HG02943 (cell line): ENCODE data around the gene C12orf75.
"Not testable (repeated sequence)": the region's sequence is repeated elsewhere in the genome, so short reads cannot be mapped to it uniquely, and the experiment has no call there.

Experiments
- ATAC-seq: cut with Tn5 transposase; IDR thresholded peaks from one replicate; pipeline ENCODE4 v1.9.1; 2021; ENCODE audit warnings: mild to moderate bottlenecking, low read depth, moderate library complexity; ENCODE audit not compliant: unreplicated experiment

Gene C12orf75

DNA sequence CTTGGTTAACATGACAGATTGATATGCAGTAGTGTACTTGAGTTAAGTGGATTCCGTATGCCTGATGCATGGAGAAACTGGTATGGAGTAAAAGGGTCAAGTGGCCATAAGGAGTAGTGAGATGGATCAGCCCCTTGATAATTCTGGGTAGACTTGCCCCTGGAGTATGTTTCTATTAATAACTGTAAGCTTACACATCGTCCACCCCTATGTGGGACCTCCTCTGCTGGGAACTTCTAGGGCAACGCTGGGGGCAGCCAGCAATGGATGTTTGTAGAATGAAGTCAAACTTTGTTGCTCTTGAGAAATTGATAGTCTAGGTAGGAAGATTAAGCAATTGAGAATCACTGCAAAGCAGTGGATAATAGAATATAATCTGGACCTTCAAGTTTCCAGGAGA is 3.5 kb downstream of the C12orf75 start:
- ATAC-seq = no peak

DNA sequence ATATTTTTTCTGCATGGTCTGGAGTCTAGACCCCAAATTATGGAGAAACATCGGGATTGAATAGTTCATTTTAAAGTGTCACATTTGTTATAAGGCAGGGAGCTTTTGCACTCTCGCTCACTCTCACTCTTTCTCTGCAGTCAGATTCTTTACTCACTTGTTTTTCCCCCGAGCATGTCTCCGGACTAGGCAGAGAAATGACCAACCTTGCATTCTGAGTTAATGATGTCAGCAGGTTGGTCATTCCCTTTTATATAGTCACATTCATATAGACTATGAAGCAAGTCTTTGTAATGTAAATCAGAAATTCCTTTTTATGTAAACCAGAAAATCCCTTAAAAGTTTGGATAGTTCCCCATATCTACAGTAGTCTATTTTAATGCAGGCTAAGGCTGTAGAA is 4.1 kb downstream of the C12orf75 start:
- ATAC-seq = no peak

DNA sequence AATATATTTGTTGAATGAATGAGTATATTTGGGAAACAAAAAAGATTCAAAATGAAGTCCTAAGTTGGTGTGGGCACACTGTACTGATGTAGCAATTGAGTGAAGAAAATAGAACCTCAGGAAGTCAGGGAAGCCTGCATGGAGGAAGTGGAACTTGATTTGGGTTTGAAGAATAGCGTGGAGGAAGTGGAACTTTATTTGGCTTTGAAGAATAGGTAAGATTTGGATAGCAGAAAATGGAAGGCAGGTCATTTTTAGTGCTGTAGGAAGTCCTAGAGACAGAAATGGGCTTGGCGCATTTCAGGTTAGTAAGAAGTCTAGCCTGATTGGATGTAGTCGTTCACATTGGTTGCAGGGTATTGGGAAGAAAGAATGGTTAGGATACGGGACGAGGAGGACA is 5.4 kb downstream of the C12orf75 start:
- ATAC-seq = no peak

DNA sequence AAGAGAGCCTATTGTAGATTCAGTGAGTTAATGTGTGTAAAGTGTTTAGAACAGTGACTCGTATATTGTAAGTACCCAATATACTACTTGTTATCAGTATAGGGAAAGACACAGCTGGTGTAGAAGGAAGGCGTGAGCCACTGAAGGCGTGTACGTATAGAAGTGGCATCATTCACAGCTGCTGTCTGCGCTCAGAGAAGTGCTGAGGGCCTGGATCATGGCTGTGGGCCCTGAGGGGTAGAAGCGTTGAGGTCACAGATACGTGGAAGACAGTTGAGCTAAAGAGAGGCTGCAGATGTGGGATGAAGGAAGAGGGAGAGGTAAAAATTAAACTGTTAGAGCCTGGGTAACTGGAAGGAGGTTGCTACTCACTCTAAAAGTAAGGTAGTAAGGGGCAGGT is 5.9 kb downstream of the C12orf75 start:
- no peak for ATAC-seq

DNA sequence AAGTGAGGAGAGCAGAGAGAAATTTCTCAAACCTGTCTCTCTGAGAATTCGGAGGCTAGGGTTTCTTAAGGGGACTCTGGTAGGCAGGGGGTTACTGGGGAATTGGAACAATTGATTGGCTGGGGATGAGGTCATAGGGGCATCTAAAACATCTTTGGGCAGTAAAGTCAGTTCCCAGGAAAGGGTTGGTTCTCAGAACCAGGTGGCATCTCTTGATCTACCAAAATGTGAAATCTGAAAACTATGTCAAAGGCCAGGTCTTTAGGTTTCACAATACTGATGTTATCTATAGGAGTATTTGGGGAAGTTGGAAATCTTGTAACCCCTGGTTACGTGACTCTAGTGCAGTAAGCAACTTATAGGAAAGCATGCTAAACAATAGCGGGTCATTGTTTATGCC is 6.9 kb downstream of the C12orf75 start:
- no peak for ATAC-seq

DNA sequence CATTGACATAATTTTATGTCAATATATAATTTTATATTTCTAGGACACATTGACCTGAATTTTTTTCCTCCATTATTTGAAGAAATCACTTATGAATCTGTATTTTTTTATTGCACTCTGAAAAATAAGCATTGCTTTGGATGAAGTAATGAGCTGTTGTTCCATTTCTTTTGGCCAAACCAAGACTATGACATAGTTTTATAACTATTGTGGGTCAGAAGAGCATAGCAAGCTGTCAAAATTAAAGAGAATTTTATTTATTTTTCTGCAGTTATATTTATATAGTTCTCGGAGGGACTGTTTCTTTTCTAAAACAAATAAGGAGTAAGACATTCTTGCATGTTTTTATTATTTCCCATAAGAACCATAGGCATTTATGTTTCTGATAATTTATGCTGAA is 8.5 kb downstream of the C12orf75 start:
- ATAC-seq = no peak

DNA sequence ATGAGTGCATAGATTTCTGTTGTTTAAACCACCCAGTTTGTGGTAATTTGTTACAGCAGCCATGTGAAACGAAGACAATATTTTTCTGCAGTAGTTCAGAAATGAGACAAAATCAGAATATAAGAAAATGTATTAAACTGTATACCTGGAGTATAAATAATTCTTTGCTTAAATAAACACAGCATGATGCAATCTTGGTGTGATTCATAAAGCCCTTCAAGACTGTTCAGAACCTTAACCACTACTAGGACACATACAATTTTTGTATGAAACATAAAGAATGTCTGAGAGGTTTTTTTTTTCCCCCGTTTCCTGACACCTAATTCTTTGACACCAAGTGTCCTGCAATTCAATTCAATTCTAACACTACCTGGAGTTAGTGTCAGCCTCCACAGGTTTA is 10.5 kb downstream of the C12orf75 start:
- ATAC-seq = no peak

DNA sequence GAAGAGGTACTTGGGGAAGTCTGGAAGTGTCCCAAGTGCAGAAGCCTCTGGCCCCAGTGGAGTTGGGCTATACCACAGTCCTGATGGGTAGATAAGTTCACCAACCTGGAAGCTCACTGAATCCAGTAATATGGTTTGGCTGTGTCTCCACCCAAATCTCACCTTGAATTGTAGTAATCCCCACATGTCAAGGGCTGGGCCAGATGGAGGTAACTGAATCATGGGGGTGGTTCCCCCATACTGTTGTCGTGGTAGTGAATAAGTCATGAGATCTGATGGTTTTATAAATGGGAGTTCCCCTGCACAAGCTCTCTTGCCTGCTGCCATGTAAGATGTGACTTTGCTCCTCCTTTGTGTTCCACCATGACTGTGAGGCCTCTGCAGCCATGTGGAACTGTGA is 11.1 kb downstream of the C12orf75 start:
- not testable (repeated sequence) for ATAC-seq

DNA sequence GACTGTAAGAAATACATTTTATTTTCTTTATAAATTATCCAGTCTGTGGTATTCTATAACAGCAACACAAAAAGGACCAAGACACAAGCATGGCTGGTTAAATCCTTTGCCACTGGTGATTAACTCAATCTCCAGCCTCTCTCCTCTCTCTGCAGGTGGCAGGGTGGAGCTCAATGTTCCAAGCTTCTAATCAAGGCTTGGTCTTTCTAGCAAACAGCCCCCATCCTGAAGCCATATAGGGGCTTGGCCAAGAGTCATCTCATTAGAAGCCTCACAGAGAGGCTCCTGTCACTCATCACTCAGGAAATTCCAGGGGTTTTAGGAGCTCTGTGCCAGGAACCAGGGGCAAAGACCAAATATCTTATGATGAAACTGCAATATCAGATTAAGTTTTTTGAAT is 12.0 kb downstream of the C12orf75 start:
- no peak for ATAC-seq

DNA sequence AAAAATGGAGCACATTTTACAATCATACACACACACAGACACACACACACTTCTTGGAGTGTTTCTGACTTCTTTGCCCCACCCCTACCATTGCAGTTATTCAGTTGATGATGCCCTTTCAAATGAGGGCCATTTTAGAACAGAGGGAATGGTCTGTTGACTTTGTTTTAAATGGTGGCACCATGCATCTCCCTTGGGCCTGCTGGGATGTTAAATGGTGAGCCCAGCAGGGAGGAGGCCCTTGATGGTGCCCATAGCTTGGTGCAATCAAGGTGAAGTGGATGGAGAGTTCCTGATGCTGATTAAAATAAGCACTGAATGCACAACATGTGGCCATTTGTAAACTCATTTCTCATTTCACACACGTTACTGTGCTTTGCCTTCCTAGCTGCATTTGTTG is 13.3 kb downstream of the C12orf75 start:
- no peak for ATAC-seq

DNA sequence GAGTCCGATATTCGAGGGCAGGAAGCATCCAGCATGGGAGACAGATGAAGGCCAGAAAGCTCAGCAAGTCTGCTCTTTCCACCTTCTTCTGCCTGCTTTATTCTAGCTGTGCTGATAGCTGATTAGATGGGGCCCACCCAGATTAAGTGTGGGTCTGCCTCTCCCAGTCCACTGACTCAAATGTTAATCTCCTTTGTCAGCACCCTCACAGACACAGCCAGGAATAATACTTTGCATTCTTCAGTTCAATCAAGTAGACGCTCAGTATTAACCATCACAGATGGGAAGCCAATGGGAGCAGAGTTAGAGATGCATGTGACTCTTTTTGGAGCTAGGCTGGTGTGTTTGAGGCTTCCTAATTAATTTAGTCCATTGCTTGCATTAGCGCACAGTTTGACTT is 17.0 kb downstream of the C12orf75 start:
- ATAC-seq = no peak

DNA sequence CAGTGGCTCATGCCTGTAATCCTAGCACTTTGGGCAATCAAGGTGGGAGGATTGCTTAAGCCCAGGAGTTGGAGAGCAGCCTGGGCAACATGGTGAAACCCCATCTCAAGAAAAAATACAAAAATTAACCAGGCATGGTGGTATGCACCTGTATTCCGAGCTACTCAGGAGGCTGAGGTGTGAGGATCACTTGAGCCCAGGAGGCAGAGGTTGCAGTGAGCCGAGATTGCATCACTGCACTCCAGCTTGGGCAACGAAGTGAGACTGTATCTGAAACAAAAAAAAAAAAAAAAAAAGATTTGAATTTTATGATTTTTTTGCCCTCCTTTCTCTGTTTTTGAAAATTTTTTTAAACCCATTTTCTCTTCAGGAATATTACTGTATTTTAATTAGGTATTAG is 17.7 kb downstream of the C12orf75 start:
- ATAC-seq = no peak

DNA sequence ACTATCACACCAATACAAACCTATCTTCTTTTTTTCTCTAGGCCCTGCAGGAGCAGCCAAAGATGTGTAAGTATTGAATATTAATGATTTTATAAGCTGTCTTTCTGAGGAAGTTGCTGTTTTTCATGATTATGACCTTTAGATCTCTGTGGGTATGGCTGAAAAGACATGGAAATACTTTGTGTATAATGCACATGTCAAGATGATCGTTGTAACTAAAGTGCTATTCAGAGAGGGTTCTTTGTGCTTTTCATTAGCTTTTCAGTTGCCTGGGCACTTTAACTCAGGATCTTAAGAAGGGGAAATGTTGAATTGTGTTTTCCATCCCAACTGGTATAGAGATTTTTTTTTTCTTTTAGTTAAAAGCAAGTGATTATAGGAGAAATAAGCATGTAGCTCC is 18.1 kb downstream of the C12orf75 start:
- no peak for ATAC-seq

DNA sequence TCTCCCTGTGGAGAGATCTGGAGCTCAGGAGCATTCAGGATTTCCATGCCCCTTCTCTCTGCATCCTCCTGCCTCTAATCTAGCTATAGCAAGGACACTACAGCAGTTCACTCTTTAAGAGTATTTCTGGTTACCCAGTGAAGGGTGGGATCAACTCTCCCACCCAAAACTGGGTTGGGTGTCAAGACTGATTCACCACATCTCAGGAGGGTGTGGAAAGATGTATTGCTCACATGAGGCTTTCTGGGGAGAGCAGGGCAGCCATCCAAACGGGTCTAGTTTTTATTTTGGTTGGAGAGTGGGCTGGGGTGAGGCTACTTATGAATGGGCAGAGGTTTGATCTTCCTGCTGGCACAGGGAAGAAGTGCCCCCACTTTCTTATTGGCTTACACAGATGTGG is 18.6 kb downstream of the C12orf75 start:
- ATAC-seq = no peak

DNA sequence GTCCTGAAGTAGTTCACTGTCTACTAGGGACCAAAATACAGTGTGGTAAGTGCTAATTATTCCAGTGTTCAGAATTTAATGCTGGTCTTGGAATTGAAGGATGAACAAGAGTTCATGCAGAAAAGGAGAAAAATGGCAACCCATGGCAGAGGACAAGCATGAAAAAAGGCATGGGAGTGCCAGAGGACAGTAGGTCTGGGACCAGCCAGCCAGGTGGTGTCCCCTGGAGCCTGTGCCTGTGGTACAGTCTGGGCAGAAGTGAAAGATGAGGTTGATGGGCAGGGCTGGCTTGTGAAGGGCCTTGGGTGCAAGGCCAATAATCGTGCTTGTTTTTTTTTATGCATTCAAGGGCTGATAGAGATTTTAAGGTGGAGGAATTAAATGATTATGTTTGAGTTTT is 21.0 kb downstream of the C12orf75 start:
- peak; percentile 53 for ATAC-seq

DNA sequence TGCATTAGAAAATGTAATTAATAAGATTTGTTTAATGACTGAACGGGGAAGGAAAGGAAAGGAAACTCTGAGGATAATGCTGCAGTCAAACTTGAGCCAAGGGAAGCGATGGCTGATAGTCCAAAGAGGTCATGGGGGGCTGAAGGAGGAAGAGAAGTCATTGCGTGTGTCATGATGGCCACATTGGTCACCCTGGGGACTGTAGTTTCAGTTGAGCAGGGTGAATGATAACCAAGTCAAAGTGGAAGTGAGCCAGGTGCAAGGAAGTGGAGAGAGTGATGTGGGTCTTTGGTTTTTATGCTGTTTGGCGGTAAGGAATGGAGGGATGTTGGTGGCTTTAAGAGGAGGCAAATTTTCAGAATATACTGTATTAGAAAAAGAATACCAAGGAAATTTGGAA is 21.6 kb downstream of the C12orf75 start:
- ATAC-seq = peak; percentile 83

DNA sequence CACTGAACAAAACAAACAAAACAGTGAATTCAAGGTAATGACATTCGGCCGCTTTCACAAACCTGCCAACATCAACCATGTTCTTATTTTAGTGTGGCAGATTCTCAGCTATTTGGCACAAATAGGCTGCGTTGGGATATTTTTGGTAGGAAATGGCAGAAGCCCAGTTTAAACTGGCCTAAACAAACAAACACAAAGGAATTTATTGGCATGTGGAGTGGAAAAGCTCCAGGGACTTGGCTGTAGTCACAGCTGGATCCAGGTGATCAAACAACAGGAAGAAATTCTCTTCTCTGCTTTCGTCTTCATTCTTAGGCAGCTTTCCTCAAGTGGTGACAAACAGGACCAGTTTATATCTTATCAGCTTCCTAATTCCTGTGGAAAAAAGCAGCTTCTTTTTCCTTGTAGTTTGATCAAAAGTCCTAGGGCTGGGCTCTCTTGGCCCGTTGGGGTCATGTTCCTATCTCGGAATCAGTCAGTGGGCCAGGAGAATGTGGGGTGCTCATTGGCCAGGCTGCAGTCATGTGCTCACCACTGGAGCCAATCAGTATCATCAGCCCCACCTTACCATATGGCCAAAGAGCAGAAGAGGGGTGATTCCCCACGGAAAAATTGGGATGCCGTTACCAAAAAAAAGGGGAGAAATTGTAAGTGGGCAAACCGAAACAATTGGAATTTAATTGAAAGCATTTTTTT is 22.6 kb downstream of the C12orf75 start:
- ATAC-seq = no peak

DNA sequence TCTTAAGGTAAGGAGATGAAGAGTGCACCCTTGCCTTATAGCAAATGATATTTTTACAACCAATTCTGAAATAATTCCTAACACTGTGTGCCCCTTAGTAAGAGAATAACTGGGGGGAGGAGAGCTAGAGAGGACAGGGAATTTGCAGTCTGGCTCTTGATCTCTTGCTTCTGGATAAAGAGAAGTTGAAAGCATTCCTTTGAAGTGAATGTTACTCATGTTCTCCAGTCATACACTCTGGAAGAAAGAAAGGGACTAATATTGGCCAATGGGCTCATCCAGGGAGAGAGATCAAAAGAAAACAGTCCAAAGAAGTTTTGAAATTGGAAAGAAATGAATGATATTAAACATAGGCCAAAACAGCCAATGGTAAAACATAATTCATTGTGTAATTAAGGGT is 25.3 kb downstream of the C12orf75 start:
- ATAC-seq = no peak

DNA sequence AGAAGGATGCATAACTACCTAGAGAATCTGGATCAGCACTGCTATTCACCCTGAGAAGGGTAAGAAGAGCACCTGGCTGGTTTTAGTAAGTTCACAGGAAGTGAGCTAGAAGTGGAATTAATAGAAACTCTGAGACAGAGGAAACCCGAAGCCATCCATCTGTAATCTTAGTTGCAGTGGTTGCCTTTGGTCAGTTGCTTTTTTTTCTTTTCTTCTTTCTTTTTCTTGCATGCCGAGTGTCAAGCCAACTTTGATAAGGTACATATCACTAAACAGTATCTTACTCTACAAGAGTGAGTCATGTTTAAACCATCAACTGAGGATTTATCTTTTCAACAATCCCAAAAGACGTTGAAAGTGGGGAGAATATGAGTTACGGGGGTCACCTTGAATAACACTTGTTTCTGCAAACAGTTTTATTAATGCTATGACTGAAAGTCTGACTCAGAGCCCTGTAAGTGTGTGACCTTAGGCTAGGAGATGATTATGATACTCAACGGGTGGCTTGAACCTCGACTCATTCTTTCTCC is 26.7 kb downstream of the C12orf75 start:
- ATAC-seq = peak; percentile 71

DNA sequence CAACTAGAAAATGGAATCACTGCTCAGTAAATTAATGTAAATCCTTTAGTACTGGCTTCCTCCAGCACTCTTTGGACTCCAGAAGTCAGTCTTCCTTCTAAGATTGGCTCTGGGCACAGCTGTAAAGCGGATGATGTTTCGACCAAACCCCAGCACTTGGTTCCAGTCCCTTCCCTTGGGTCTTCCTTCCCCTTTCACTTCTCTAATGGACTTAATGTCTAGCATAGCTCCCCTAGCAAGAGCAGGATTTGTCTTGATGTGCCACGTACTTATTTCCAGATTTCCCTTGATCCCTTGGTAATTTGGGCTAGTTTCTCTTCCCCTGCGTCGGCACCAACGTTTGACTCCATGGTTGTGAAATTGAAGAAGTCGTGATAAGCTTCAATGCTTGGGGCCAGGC is 28.3 kb downstream of the C12orf75 start:
- no peak for ATAC-seq

DNA sequence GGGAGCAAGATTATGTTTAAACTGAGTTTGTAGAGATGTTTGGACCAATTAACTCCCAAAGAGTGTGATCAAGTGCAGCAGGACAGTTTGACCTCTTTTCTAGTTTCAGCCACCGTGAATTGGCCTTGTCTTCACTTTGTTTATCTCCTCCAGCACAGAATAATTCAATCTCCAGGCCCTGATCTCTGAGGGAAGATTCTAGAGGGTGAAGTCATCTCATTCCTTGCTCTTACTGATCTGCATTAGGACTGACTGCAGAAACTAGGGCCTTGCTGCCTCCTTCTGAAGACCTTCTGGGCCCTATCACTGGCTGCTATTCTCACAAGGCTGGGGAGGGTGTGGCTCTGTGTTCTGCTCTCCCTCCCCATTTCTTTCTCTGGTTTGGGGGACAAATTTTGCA is 29.4 kb downstream of the C12orf75 start:
- no peak for ATAC-seq

DNA sequence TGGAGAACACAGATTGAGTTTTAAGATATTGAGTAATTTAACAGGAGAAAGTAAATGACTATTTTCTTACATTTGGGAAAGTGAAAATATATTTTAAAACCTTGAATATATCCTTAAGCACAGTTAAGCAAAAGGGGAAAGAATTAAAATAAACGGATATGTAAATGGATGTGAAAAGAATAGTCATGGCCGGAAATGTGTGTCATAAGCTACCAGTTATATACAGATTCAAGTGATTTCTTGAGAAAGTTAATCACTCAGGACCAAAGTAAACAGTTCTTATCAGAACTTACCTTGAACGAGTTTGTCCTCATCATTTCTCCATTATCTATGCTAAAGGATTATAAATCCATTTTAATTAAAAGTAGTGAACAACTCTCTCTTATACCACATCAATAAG is 33.4 kb downstream of the C12orf75 start:
- ATAC-seq = no peak

DNA sequence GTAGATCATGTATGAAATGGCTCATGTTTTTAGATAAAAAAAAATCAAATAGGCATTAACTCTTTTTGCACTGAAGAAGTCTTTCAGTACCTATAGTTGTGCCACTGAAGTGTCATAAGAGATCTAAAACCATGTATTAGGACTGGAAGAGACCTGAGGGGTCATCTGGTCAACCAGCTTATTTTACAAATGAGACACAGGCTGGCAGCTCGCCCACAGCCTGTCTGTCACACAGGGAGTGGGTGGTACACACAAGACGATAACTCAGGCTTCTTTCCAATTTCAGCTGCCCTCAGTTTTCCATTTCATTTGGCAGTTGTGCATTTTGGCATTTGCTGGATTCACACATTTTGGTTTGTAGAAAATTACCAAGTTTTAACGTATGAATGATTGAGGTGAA is 34.7 kb downstream of the C12orf75 start:
- no peak for ATAC-seq
